HCT116 (cell line): ENCODE results near the gene ACOXL. TPM values are rescaled to one million over a fixed set of nuclear protein-coding genes. Genes with fewer than 3 reads are reported as not detected.

Experiments
- ATAC-seq: fragments of 200-7000 bp; cut with Tn5 transposase; 2 replicates; pipeline ENCODE4 v1.9.1; 2020; ENCODE audit warnings: mild to moderate bottlenecking, moderate library complexity
- BruUV-seq: library from RNA; stranded (reverse); fragments of 400-500 nt; replicated peaks from 2 replicates; lab custom pipeline; 2021; lab: Mats Ljungman, UMichigan
- CTCF ChIA-PET: fragments of 300-600 bp; sonication (Branson Sonifier 250); formaldehyde crosslinking; loops from one replicate; lab custom pipeline; 2021; ENCODE audit warnings: antibody characterized with exemption; lab: Charles Lee
- POLR2A ChIA-PET: fragments of 300-600, 350-600 bp; sonication (Branson Sonifier 250); formaldehyde crosslinking; loops from one replicate; lab custom pipeline; 2021; ENCODE audit warnings: antibody characterized with exemption; lab: Charles Lee
- RAD21 ChIA-PET, 2 experiments: fragments of 300-600 bp; sonication (Branson Sonifier 250); formaldehyde crosslinking; loops; one replicate each; lab custom pipeline; 2023; ENCODE audit warnings: low total read pairs in 2 of 2; ENCODE audit not compliant: uncharacterized antibody in 2 of 2, unreplicated experiment in 2 of 2, low non-redundant PET in 1 of 2; lab: Charles Lee
- DNase-seq: peaks from one replicate; pipeline ENCODE4 v3.0.0-alpha.2; 2010; ENCODE audit warnings: low read depth, low spot score
- H2AFZ ChIP-seq: fragments of 200-600 bp; shearing (Covaris generic), sonication (generic); 2 replicates; pipeline ENCODE4 v1.6.1; 2017; ENCODE audit warnings: low read depth, mixed run types, mixed read lengths, antibody characterized with exemption, low read length; ENCODE audit not compliant: poor library complexity, severe bottlenecking
- H3K27ac ChIP-seq: 2 replicates; pipeline ENCODE4 v1.5.1; 2012; ENCODE audit warnings: low read depth, low read length
- H3K27me3 ChIP-seq: fragments of 200-600 bp; sonication (generic); 2 replicates; pipeline ENCODE4 v1.6.1; 2016; ENCODE audit warnings: mixed run types, low read length, mixed read lengths; ENCODE audit not compliant: insufficient read depth
- H3K36me3 ChIP-seq, 2 experiments: fragments of 200-500 bp in 1 of 2; fragments of 200-600 bp in 1 of 2; sonication (Bioruptor generic) in 1 of 2; sonication (generic) in 1 of 2; 2 replicates each; pipeline versions ENCODE4 v1.5.1 to v1.6.1; 2014 to 2016; ENCODE audit warnings: low read length in 2 of 2, inconsistent platforms in 1 of 2, mixed read lengths in 1 of 2, mixed run types in 1 of 2; ENCODE audit not compliant: insufficient read depth in 2 of 2, control insufficient read depth in 1 of 2
- H3K4me1 ChIP-seq, 2 experiments: fragments of 200-600 bp in 1 of 2; sonication (generic) in 1 of 2; 2 replicates each; pipeline versions ENCODE4 v1.5.1 to v1.6.1; 2012 to 2017; ENCODE audit warnings: low read length in 2 of 2, inconsistent platforms in 1 of 2, mild to moderate bottlenecking in 1 of 2, mixed read lengths in 1 of 2, mixed run types in 1 of 2, moderate library complexity in 1 of 2; ENCODE audit not compliant: insufficient read depth in 2 of 2, control insufficient read depth in 1 of 2
- H3K4me2 ChIP-seq: fragments of 200-600 bp; sonication (generic); 2 replicates; pipeline ENCODE4 v1.6.1; 2017; ENCODE audit warnings: mixed run types, low read length, mixed read lengths
- H3K4me3 ChIP-seq, 2 experiments: fragments of 200-600 bp in 1 of 2; sonication (generic) in 1 of 2; replicated peaks in 1 of 2; 2 replicates each; pipeline ENCODE4 v1.5.1; 2011 to 2016; ENCODE audit warnings: low read length in 2 of 2, control low read depth in 1 of 2, low read depth in 1 of 2, mild to moderate bottlenecking in 1 of 2, mixed read lengths in 1 of 2, mixed run types in 1 of 2
- H3K79me2 ChIP-seq: fragments of 200-600 bp; sonication (generic); 2 replicates; pipeline ENCODE4 v1.6.1; 2017; ENCODE audit warnings: mild to moderate bottlenecking, mixed run types, low read length, moderate library complexity, mixed read lengths; ENCODE audit not compliant: insufficient read depth
- H3K9ac ChIP-seq: fragments of 200-600 bp; sonication (generic); 2 replicates; pipeline ENCODE4 v1.6.1; 2016; ENCODE audit warnings: low read length, mixed read lengths
- H3K9me2 ChIP-seq: fragments of 200-600 bp; sonication (generic), shearing (Covaris generic); 2 replicates; pipeline ENCODE4 v1.6.1; 2017; ENCODE audit warnings: mixed run types, mild to moderate bottlenecking, moderate library complexity; ENCODE audit not compliant: insufficient read depth
- H3K9me3 ChIP-seq, 2 experiments: fragments of 200-500 bp in 1 of 2; fragments of 200-600 bp in 1 of 2; sonication (Bioruptor generic) in 1 of 2; sonication (generic) in 1 of 2; 2 replicates each; pipeline ENCODE4 v1.6.1; 2014 to 2017; ENCODE audit warnings: low read length in 2 of 2, mixed read lengths in 2 of 2, inconsistent platforms in 1 of 2, low read depth in 1 of 2, mild to moderate bottlenecking in 1 of 2, mixed run types in 1 of 2, moderate library complexity in 1 of 2; ENCODE audit not compliant: control insufficient read depth in 1 of 2, insufficient read depth in 1 of 2
- H4K20me1 ChIP-seq: fragments of 200-600 bp; sonication (generic), shearing (Covaris generic); 2 replicates; pipeline ENCODE4 v1.6.1; 2017; ENCODE audit warnings: mixed run types, mild to moderate bottlenecking, moderate library complexity; ENCODE audit not compliant: insufficient read depth
- CBX3 ChIP-seq: IDR thresholded peaks from 2 replicates; pipeline ENCODE4 v1.6.1; 2012; ENCODE audit warnings: low read depth
- CEBPB ChIP-seq: IDR thresholded peaks from 2 replicates; pipeline ENCODE4 v1.6.1; 2012; ENCODE audit warnings: low read depth
- EZH2phosphoT487 ChIP-seq: fragments of 200-600 bp; IDR thresholded peaks from 2 replicates; pipeline ENCODE4 v1.6.1; 2018; ENCODE audit warnings: antibody characterized with exemption, borderline replicate concordance
- FOSL1 ChIP-seq: IDR thresholded peaks from 2 replicates; pipeline ENCODE4 v1.6.1; 2012; ENCODE audit warnings: low read depth
- POLR2A ChIP-seq: IDR thresholded peaks from 2 replicates; pipeline ENCODE4 v1.7.0; 2011; ENCODE audit warnings: borderline replicate concordance; ENCODE audit not compliant: insufficient read depth, insufficient read length; ENCODE audit errors: extremely low read depth
- YY1 ChIP-seq: IDR thresholded peaks from 2 replicates; pipeline ENCODE4 v1.6.1; 2011; ENCODE audit warnings: low read length, low read depth, moderate library complexity, mild to moderate bottlenecking; ENCODE audit not compliant: insufficient replicate concordance; ENCODE audit errors: extremely low read depth
- intact Hi-C: fragments of 100-400 bp; cut with micrococcal nuclease; formaldehyde crosslinking; loops from 2 replicates; pipeline ENCODE4 v1.10.0; 2022
- total RNA-seq: library from RNA; stranded (reverse); gene quantifications from one replicate; pipeline ENCODE4 v1.2.1, GENCODE V29; 2021; ENCODE audit not compliant: unreplicated experiment
- TF ChIP-seq, protein P1 (sequence below): IDR thresholded peaks from 2 replicates; pipeline ENCODE4 v1.6.1; 2011; ENCODE audit warnings: mild to moderate bottlenecking, low read length, moderate library complexity; ENCODE audit not compliant: insufficient replicate concordance; ENCODE audit errors: extremely low read depth
- TF ChIP-seq, protein P2 (sequence below): IDR thresholded peaks from 2 replicates; pipeline ENCODE4 v1.6.1; 2012
- TF ChIP-seq, protein P3 (sequence below), 3 experiments: fragments of 200-600 bp in 1 of 3; sonication (generic) in 1 of 3; IDR thresholded peaks in 2 of 3; conservative IDR thresholded peaks in 1 of 3; 2 replicates each; pipeline ENCODE4 v1.5.1; 2012 to 2017; ENCODE audit warnings: low read depth in 2 of 3, low read length in 2 of 3, antibody characterized with exemption in 1 of 3, borderline replicate concordance in 1 of 3, control low read depth in 1 of 3, mild to moderate bottlenecking in 1 of 3, mixed read lengths in 1 of 3, mixed run types in 1 of 3, moderate library complexity in 1 of 3; ENCODE audit not compliant: insufficient read depth in 1 of 3

ACOXL gene
- total RNA-seq, 1 experiment from 2014 or later, result 5.5 TPM

DNA sequence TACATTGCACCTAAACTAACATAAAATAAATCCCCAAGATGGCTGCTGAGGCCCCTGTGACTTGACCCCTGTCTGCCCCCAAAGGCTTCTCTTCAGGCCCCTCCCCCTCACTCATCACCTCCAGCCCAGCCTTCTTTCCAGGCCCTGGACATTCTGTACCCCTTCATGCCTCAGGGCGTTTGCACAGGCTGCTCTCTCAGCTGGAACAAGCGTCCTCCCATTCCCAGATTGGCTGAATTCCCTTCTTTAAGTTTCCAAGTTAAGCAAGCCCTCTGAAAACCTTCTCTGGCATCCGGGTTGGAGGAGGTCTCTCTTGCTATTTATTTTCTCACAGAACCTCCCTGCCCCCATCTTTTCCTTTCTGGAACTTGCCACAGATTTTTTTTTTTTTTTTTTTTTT lies 223.2 kb downstream of the ACOXL start:
- CTCF ChIA-PET, result no interaction called here
- no TSS peak for BruUV-seq
- intact Hi-C loops, result no loop called here
- H3K9ac ChIP-seq, result no peak overlapping the region
- H3K4me3 ChIP-seq, result no peak overlapping the region
- H3K4me1 ChIP-seq, result no peaks in the 10 kb centered on the region
- POLR2A ChIA-PET, result no interaction called here
- no peaks in the 10 kb centered on the region for H3K9me2 ChIP-seq
- ATAC-seq, result no peak
- H3K79me2 ChIP-seq, result no peaks in the 10 kb centered on the region
- no peak overlapping the region for H3K4me2 ChIP-seq
- TF ChIP-seq CEBPB (no peak), EZH2phosphoT487 (no peak), CBX3 (no peak), POLR2A (no peak), YY1 (no peak), FOSL1 (no peak)
- TF ChIP-seq, protein P1, sequence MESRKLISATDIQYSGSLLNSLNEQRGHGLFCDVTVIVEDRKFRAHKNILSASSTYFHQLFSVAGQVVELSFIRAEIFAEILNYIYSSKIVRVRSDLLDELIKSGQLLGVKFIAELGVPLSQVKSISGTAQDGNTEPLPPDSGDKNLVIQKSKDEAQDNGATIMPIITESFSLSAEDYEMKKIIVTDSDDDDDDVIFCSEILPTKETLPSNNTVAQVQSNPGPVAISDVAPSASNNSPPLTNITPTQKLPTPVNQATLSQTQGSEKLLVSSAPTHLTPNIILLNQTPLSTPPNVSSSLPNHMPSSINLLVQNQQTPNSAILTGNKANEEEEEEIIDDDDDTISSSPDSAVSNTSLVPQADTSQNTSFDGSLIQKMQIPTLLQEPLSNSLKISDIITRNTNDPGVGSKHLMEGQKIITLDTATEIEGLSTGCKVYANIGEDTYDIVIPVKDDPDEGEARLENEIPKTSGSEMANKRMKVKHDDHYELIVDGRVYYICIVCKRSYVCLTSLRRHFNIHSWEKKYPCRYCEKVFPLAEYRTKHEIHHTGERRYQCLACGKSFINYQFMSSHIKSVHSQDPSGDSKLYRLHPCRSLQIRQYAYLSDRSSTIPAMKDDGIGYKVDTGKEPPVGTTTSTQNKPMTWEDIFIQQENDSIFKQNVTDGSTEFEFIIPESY, result no peak
- TF ChIP-seq, protein P2, sequence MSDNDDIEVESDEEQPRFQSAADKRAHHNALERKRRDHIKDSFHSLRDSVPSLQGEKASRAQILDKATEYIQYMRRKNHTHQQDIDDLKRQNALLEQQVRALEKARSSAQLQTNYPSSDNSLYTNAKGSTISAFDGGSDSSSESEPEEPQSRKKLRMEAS, result no peak
- TF ChIP-seq, protein P3, sequence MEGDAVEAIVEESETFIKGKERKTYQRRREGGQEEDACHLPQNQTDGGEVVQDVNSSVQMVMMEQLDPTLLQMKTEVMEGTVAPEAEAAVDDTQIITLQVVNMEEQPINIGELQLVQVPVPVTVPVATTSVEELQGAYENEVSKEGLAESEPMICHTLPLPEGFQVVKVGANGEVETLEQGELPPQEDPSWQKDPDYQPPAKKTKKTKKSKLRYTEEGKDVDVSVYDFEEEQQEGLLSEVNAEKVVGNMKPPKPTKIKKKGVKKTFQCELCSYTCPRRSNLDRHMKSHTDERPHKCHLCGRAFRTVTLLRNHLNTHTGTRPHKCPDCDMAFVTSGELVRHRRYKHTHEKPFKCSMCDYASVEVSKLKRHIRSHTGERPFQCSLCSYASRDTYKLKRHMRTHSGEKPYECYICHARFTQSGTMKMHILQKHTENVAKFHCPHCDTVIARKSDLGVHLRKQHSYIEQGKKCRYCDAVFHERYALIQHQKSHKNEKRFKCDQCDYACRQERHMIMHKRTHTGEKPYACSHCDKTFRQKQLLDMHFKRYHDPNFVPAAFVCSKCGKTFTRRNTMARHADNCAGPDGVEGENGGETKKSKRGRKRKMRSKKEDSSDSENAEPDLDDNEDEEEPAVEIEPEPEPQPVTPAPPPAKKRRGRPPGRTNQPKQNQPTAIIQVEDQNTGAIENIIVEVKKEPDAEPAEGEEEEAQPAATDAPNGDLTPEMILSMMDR (IDR thresholded peaks at IDR 0.05 in 2 of 3, conservative IDR thresholded peaks at IDR 0.05 in 1 of 3; ENCODE audit: borderline replicate concordance in 1 of 3, insufficient read depth in 1 of 3, low read depth in 2 of 3, low read length in 2 of 3), result no peak
- TF ChIP-seq, all 23 proteins: peak for 0
- Histone ChIP-seq H3K9me3 (no peaks in the 10 kb centered on the region), H3K36me3 (no peaks in the 10 kb centered on the region), H3K27me3 (no peaks in the 10 kb centered on the region), H2AFZ (no peak overlapping the region), H4K20me1 (no peaks in the 10 kb centered on the region), H3K27ac (no peak overlapping the region)
- RAD21 ChIA-PET, result no interaction called here
- DNase-seq, result no peak
